ENCODE data around the gene PHKG2. TPM values are rescaled to one million over a fixed set of nuclear protein-coding genes. Genes with fewer than 3 reads are reported as not detected.

PHKG2 gene
- total and polyA plus RNA-seq, 9 donors = 13.1 to 41.6 (median 20.6) TPM

DNA sequence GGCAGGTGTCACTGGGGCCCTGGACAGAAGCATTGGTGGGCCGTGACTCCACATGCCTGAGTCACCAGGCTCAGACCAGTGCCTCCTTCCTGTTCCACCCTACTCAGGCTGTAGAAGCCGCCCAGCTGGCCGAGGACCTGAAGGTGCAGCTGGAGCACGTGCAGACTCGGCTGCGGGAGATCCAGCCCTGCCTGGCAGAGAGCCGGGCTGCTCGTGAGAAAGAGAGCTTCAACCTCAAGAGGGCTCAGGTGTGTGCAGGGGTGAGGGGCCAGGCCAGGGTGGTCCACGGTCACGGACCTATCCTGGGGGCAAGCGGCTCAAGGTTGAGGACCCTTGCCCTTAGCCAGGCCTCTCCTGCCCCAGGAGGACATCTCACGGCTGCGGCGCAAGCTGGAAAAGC is 23.5 kb downstream of the PHKG2 start:
- TF ChIP-seq POLR2A (IDR thresholded peaks at IDR 0.05) (no peak), EP300 (IDR thresholded peaks at IDR 0.05) (no peak)
- TF ChIP-seq, protein P1, sequence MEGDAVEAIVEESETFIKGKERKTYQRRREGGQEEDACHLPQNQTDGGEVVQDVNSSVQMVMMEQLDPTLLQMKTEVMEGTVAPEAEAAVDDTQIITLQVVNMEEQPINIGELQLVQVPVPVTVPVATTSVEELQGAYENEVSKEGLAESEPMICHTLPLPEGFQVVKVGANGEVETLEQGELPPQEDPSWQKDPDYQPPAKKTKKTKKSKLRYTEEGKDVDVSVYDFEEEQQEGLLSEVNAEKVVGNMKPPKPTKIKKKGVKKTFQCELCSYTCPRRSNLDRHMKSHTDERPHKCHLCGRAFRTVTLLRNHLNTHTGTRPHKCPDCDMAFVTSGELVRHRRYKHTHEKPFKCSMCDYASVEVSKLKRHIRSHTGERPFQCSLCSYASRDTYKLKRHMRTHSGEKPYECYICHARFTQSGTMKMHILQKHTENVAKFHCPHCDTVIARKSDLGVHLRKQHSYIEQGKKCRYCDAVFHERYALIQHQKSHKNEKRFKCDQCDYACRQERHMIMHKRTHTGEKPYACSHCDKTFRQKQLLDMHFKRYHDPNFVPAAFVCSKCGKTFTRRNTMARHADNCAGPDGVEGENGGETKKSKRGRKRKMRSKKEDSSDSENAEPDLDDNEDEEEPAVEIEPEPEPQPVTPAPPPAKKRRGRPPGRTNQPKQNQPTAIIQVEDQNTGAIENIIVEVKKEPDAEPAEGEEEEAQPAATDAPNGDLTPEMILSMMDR (IDR thresholded peaks at IDR 0.05) = no peak
- Histone ChIP-seq H3K4me3 (no peak overlapping the region), H3K9me3 (no peaks in the 10 kb centered on the region), H3K27ac (no peak overlapping the region), H3K36me3 (no peaks in the 10 kb centered on the region), H3K4me1 (ENCODE audit: insufficient read depth) (peaks cover 7% of the 10 kb centered on the region), H3K27me3 (no peaks in the 10 kb centered on the region)
- intact Hi-C loops (cut with DNase I) = no loop called here
- 78 to 86% (median 85%) methylated on average over 13 to 14 of the region's 14 CpGs for WGBS, 3 donors
- DNase-seq = peak in 1 of 5 donors; percentile 30

DNA sequence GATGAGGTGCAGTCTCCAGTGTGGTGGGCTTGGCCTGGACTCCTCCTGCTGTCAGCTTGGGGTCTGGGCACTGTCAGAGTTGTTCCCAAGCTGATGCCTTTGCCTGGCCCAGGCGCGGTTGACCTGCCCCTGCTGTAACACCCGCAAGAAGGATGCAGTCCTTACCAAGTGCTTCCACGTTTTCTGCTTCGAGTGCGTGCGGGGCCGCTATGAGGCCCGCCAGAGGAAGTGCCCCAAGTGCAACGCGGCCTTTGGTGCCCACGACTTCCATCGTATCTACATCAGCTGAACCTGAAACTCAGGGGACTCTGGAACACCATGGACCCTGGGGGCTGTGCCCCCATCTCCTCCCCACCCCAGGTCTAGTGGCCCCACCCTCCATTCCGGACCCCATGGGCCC is 25.6 kb downstream of the PHKG2 start:
- intact Hi-C loops (cut with DNase I) = no loop called here
- no peak for DNase-seq
- TF ChIP-seq EP300 (IDR thresholded peaks at IDR 0.05) = no peak
- no peak for TF ChIP-seq POLR2A (IDR thresholded peaks at IDR 0.05)
- TF ChIP-seq, protein P1 (IDR thresholded peaks at IDR 0.05) = no peak
- Histone ChIP-seq H3K4me3 (no peak overlapping the region), H3K27ac (no peak overlapping the region), H3K27me3 (no peaks in the 10 kb centered on the region), H3K36me3 (no peaks in the 10 kb centered on the region), H3K9me3 (no peaks in the 10 kb centered on the region), H3K4me1 (ENCODE audit: insufficient read depth) (peaks cover 7% of the 10 kb centered on the region)
- WGBS, 3 donors = 81 to 87% (median 86%) methylated on average over 14 of the region's 14 CpGs

DNA sequence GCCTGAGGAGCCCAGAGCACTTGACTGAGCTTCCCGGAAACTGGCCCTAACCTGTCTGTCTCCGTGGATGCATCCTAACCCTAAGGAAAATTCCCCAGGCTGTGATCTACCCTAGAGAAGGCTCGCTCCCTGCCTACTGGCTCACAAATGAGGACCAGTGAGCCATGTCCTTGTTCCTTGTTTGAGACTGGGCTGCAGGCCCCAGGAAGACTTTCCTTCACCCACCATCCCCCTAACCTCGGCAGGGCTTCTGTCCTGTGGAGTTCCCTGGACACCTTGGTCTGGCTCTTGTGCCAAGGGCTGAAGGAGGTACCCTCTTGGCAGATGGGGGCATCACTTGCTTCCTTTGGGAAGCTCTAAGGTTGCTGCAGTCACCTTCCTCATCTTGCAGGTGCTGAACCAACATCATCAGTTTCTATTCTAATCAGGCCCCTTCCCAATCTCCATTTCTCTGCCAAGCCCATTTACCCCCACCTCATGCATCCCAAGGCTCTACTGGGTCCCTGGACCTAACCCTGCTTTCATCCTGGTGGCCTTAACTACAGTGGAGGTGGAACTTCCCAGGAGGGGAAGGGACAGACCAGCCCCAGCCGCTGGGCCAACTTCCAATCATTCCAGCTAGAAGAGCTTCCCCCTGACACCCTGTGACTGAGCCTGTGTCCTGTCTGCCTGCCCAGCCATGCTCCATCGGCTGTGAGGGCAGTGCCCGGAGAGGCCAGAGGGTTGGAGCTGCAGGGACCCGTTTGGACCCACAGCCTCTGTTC is 26.3 kb downstream of the PHKG2 start:
- H3K36me3 ChIP-seq = no peaks in the 10 kb centered on the region
- H3K9me3 ChIP-seq = no peaks in the 10 kb centered on the region
- TF ChIP-seq, protein P1 (IDR thresholded peaks at IDR 0.05) = no peak
- TF ChIP-seq POLR2A (IDR thresholded peaks at IDR 0.05) = no peak
- TF ChIP-seq EP300 (IDR thresholded peaks at IDR 0.05) = no peak
- peak overlapping the region in 1 of 2 donors; percentile 73 for H3K27ac ChIP-seq
- WGBS, 3 donors = 42% methylated on average over 8 of the region's 8 CpGs
- H3K4me3 ChIP-seq = peak overlapping the region; percentile 58
- H3K4me1 ChIP-seq (ENCODE audit: insufficient read depth) = peaks cover 7% of the 10 kb centered on the region
- H3K27me3 ChIP-seq = no peaks in the 10 kb centered on the region
- intact Hi-C loops (cut with DNase I) = no loop called here
- DNase-seq = no peak

DNA sequence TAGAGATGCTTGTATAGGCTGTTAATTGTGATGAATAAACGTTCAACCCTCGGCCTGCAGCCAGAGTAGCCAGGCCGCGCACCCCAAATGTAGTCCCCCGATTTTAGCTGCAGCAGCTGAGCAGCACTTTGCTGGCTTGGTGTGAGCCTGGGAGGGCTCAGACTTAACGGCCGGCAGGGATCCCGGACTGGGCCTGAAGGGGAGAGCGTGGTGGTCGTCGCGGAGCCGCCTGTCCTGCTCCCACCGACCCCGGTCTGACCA is 26.8 kb downstream of the PHKG2 start:
- no peaks in the 10 kb centered on the region for H3K9me3 ChIP-seq
- H3K36me3 ChIP-seq = no peaks in the 10 kb centered on the region
- DNase-seq = no peak
- H3K27ac ChIP-seq = peak overlapping the region in 1 of 2 donors; percentile 73
- peaks cover 7% of the 10 kb centered on the region for H3K4me1 ChIP-seq (ENCODE audit: insufficient read depth)
- 1 to 8% (median 5%) methylated on average over 15 of the region's 15 CpGs for WGBS, 3 donors
- intact Hi-C loops (cut with DNase I) = no loop called here
- peak overlapping the region; percentile 58 for H3K4me3 ChIP-seq
- TF ChIP-seq POLR2A (IDR thresholded peaks at IDR 0.05) (no peak), EP300 (IDR thresholded peaks at IDR 0.05) (no peak)
- TF ChIP-seq, protein P1 (IDR thresholded peaks at IDR 0.05) = no peak
- no peaks in the 10 kb centered on the region for H3K27me3 ChIP-seq

All from ovary (tissue), 9 donors.